HG03521 (cell line): ENCODE results near the gene MYRIP.

Experiments
- ATAC-seq: cut with Tn5 transposase; IDR thresholded peaks from one replicate; pipeline ENCODE4 v1.9.1; 2021; ENCODE audit warnings: mild to moderate bottlenecking, moderate library complexity; ENCODE audit not compliant: unreplicated experiment

The MYRIP gene

GRCh38 chr3:39961230-39961629, 151.8 kb downstream of the MYRIP start:
- ATAC-seq = no peak

GRCh38 chr3:39962581-39962980, 153.2 kb downstream of the MYRIP start:
- no peak for ATAC-seq

- no peak for ATAC-seq
Measured at GRCh38 chr3:39965461-39965860, 156.1 kb downstream of the MYRIP start.

- no peak for ATAC-seq
Measured at GRCh38 chr3:39965997-39966396, 156.6 kb downstream of the MYRIP start.

GRCh38 chr3:39970982-39971381, 161.6 kb downstream of the MYRIP start:
- no peak for ATAC-seq

GRCh38 chr3:39971559-39972031, 162.2 kb downstream of the MYRIP start:
- ATAC-seq = no peak

- no peak for ATAC-seq
Measured at GRCh38 chr3:39972508-39972907, 163.1 kb downstream of the MYRIP start.

GRCh38 chr3:39977058-39977794, 167.8 kb downstream of the MYRIP start:
- ATAC-seq = no peak

- no peak for ATAC-seq
Measured at GRCh38 chr3:39978308-39978707, 168.9 kb downstream of the MYRIP start.

GRCh38 chr3:39980058-39980457, 170.6 kb downstream of the MYRIP start:
- no peak for ATAC-seq

- ATAC-seq = no peak
Measured at GRCh38 chr3:39980781-39981180, 171.4 kb downstream of the MYRIP start.

GRCh38 chr3:39981547-39982184, 172.3 kb downstream of the MYRIP start:
- no peak for ATAC-seq

- ATAC-seq = no peak
Measured at GRCh38 chr3:39982665-39983357, 173.4 kb downstream of the MYRIP start.

- ATAC-seq = no peak
Measured at GRCh38 chr3:39989746-39990145, 180.3 kb downstream of the MYRIP start.

- ATAC-seq = no peak
Measured at GRCh38 chr3:39990532-39990931, 181.1 kb downstream of the MYRIP start.

GRCh38 chr3:40008796-40009195, 199.4 kb downstream of the MYRIP start:
- no peak for ATAC-seq

- no peak for ATAC-seq
Measured at GRCh38 chr3:40009991-40010390, 200.6 kb downstream of the MYRIP start.

- ATAC-seq = no peak
Measured at GRCh38 chr3:40012381-40012780, 203.0 kb downstream of the MYRIP start.

GRCh38 chr3:40016391-40016790, 207.0 kb downstream of the MYRIP start:
- ATAC-seq = no peak

GRCh38 chr3:40018369-40018768, 209.0 kb downstream of the MYRIP start:
- ATAC-seq = no peak

- no peak for ATAC-seq
Measured at GRCh38 chr3:40019376-40019775, 210.0 kb downstream of the MYRIP start.

GRCh38 chr3:40020689-40021088, 211.3 kb downstream of the MYRIP start:
- no peak for ATAC-seq
